Naive B cell (primary cell): Measurements from ENCODE around the gene QSER1. TPM values are rescaled to one million over a fixed set of nuclear protein-coding genes. Genes with fewer than 3 reads are reported as not detected.
"Not testable (repeated sequence)": the region's sequence is repeated elsewhere in the genome, so short reads cannot be mapped to it uniquely, and the experiment has no call there.

Source experiments
- ATAC-seq, 2 donors: fragments of 150-1000 bp; cut with Tn5 transposase; 2 replicates each; pipeline ENCODE4 v1.10.0; 2021; ENCODE audit warnings: low read depth in 2 of 2, mild to moderate bottlenecking in 2 of 2, moderate library complexity in 2 of 2
- DNase-seq: peaks from one replicate; pipeline ENCODE4 v3.0.0; 2022
- H3K27ac Mint-ChIP-seq, 6 donors: one replicate each; pipeline ENCODE4 v1.8.0; 2020 to 2022; ENCODE audit warnings: mild to moderate bottlenecking in 6 of 6, mixed read lengths in 6 of 6, moderate library complexity in 5 of 6, inconsistent platforms in 2 of 6
- H3K27me3 Mint-ChIP-seq, 3 donors: one replicate each; pipeline ENCODE4 v1.8.0; 2021 to 2022; ENCODE audit warnings: mixed read lengths in 3 of 3, mild to moderate bottlenecking in 1 of 3
- H3K36me3 Mint-ChIP-seq, 2 donors: one replicate each; pipeline ENCODE4 v1.8.0; 2020 to 2022; ENCODE audit warnings: mixed read lengths in 2 of 2, inconsistent platforms in 1 of 2, mild to moderate bottlenecking in 1 of 2
- H3K4me1 Mint-ChIP-seq, 3 donors: one replicate each; pipeline ENCODE4 v1.8.0; 2020 to 2022; ENCODE audit warnings: mixed read lengths in 3 of 3, inconsistent platforms in 1 of 3, mild to moderate bottlenecking in 1 of 3, moderate library complexity in 1 of 3
- H3K4me3 Mint-ChIP-seq, 8 donors: one replicate each; pipeline ENCODE4 v1.8.0; 2020 to 2022; ENCODE audit warnings: mild to moderate bottlenecking in 8 of 8, mixed read lengths in 8 of 8, moderate library complexity in 8 of 8, inconsistent platforms in 2 of 8
- H3K9me3 Mint-ChIP-seq, 7 donors: one replicate each; pipeline ENCODE4 v1.8.0; 2020 to 2022; ENCODE audit warnings: mixed read lengths in 7 of 7, mild to moderate bottlenecking in 5 of 7, inconsistent platforms in 2 of 7, moderate library complexity in 1 of 7
- polyA plus RNA-seq, 6 donors: library from polyadenylated mRNA; unstranded; fragments of 300-500 nt; fragmentation: Illumina TruSeq; gene quantifications; one replicate each; pipeline ENCODE4 v1.2.3, GENCODE V29; 2021; ENCODE audit warnings: low read depth in 6 of 6

Gene QSER1
- 1 to 10 TPM in 5 of 6 donors, not detected in 1; 1.0 to 2.0 (median 1.8) TPM for polyA plus RNA-seq

GRCh38 chr11:32892355-32893092, at the start of gene QSER1:
TSS of gene QSER1 (plus strand) at chr11:32892811. CDS start at chr11:32893126, 315 bp downstream.
- Mint-ChIP-seq H3K9me3 (no peaks in the 10 kb centered on the region), H3K27ac (peak within 1 kb of the TSS; percentile 82 to 97 (median 90)), H3K4me1 (peaks cover 19 to 25% (median 22%) of the 10 kb centered on the region in 3 donors), H3K27me3 (no peaks in the 10 kb centered on the region), H3K36me3 (no peaks in the 10 kb centered on the region), H3K4me3 (peak within 1 kb of the TSS; percentile 92 to 98 (median 95))
- ATAC-seq (peak; percentile 72 to 75), DNase-seq (peak; percentile 73)

DNA sequence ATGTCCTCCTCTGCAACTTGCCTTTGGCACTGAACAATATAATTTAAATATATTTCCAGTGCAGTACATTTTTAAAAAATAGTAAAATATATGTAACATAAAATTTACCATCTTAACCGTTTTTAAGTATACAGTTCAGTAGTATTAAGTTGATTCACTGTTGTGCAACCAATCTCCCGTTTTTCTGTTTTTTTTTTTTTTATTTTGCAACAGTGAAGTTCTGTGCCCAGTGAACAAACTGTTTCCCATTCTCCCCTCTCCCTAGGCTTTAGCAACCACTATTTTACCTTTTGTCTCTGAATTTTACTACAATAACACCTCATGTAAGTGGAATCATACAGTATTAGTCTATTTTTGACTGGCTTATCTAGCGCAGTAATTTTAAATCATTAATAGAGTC, 49.1 kb upstream of the QSER1 start:
- Mint-ChIP-seq H3K27me3 (no peaks in the 10 kb centered on the region), H3K4me1 (peaks cover 0 to 3% (median 0%) of the 10 kb centered on the region in 3 donors), H3K4me3 (no peak overlapping the region), H3K27ac (no peak overlapping the region), H3K9me3 (peaks cover 0 to 6% (median 2%) of the 10 kb centered on the region in 7 donors), H3K36me3 (no peaks in the 10 kb centered on the region)
- DNase-seq = no peak
- no peak for ATAC-seq

DNA sequence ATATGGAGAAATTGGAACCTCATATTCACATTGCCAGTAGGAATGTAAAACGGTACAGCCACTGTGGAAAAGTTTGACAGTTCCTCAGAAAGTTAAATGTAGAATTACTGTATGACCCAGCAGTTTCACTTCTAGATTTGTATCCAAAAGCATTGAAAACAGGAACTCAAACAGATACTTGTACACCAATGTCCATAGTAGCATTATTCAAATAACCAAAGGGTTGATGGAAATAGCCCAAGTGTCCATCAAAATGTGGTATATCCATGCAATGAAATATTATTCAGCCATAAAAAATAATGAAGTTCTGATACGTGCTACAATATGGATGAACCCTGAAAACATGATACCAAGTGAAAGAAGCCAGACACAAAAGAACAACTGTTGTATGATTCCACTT, 45.1 kb upstream of the QSER1 start:
- H3K27ac Mint-ChIP-seq = no peak overlapping the region
- no peak for DNase-seq
- no peaks in the 10 kb centered on the region for H3K36me3 Mint-ChIP-seq
- H3K4me3 Mint-ChIP-seq = no peak overlapping the region
- H3K9me3 Mint-ChIP-seq = peaks cover 0 to 6% (median 2%) of the 10 kb centered on the region in 7 donors
- ATAC-seq = no peak
- H3K4me1 Mint-ChIP-seq = peaks cover 0 to 9% (median 8%) of the 10 kb centered on the region in 3 donors
- H3K27me3 Mint-ChIP-seq = no peaks in the 10 kb centered on the region

GRCh38 chr11:32849761-32850160, 42.9 kb upstream of the QSER1 start:
- no peak for ATAC-seq
- Mint-ChIP-seq H3K4me1 (peaks cover 0 to 9% (median 8%) of the 10 kb centered on the region in 3 donors), H3K27ac (no peak overlapping the region), H3K27me3 (no peaks in the 10 kb centered on the region), H3K4me3 (no peak overlapping the region), H3K36me3 (no peaks in the 10 kb centered on the region), H3K9me3 (peaks cover 0 to 6% (median 2%) of the 10 kb centered on the region in 7 donors)
- DNase-seq = no peak

GRCh38 chr11:32851251-32851650, 41.4 kb upstream of the QSER1 start:
- Mint-ChIP-seq H3K4me3 (no peak overlapping the region), H3K27ac (peak overlapping the region in 1 of 6 donors; percentile 29), H3K9me3 (peaks cover 0 to 6% (median 2%) of the 10 kb centered on the region in 7 donors), H3K27me3 (no peaks in the 10 kb centered on the region), H3K36me3 (no peaks in the 10 kb centered on the region), H3K4me1 (peaks cover 0 to 9% (median 8%) of the 10 kb centered on the region in 3 donors)
- no peak for ATAC-seq
- no peak for DNase-seq

DNA sequence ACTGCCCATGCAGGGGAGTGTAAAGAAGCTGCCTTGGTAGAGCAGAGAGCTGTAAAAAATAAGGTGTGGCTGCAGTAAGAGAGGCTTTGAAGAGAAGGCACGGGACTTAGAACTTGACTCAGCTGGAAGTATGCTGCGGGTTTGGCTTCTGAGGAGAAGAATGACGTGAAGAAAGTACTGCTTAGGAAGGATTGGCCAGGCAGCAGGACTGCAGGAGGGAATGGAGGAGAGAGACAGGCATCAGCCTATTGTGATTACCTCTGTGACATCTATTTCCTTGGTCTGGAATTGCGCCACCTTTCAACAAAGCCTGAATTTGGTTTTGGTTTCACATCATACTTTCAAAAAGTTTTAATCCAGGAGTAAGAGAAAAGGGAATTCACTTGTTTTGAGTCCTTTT, 40.4 kb upstream of the QSER1 start:
- peak overlapping the region in 1 of 6 donors; percentile 13 for H3K27ac Mint-ChIP-seq
- no peaks in the 10 kb centered on the region for H3K36me3 Mint-ChIP-seq
- DNase-seq = no peak
- H3K4me3 Mint-ChIP-seq = no peak overlapping the region
- ATAC-seq = no peak
- peaks cover 0 to 6% (median 2%) of the 10 kb centered on the region in 7 donors for H3K9me3 Mint-ChIP-seq
- H3K4me1 Mint-ChIP-seq = peaks cover 0 to 9% (median 8%) of the 10 kb centered on the region in 3 donors
- no peaks in the 10 kb centered on the region for H3K27me3 Mint-ChIP-seq

DNA sequence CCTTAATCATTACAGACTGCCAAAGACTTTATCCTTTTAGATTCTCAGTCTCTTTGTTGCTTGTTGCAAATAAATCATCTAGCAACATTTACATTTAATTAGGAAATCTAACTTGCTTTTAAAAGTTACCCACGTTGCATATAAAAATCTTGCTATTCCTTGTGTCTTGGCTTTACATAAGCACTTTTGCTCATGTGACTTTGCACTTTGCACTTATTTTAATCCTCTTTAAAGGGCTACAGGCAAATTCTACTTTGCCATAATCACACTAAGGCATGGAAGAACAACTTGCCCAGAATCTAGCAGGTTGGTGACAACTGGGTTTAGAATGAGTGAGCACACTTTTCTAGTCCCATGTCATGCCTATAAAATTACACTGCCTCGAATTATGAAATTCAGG, 37.0 kb upstream of the QSER1 start:
- ATAC-seq = no peak

DNA sequence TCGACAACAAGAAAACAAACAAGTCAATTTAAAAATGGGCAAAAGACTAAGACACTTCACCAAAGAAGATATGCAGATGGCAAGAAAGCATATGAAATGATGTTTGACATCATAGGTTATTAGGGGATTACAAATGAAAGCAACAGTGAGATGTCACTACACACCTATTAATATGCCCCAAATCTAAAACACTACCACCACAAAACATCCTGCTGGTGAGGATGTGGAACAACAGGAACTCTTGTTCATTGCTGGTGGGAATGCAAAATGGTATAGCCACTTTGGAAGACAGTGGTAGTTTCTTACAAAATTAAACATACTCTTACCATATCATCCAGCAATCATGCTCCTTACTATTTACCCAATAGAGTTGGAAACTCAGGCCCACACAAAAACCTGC, 33.9 kb upstream of the QSER1 start:
- H3K4me3 Mint-ChIP-seq = no peak overlapping the region
- no peak for DNase-seq
- no peak for ATAC-seq
- H3K27me3 Mint-ChIP-seq = no peaks in the 10 kb centered on the region
- no peaks in the 10 kb centered on the region for H3K9me3 Mint-ChIP-seq
- no peaks in the 10 kb centered on the region for H3K36me3 Mint-ChIP-seq
- H3K4me1 Mint-ChIP-seq = no peaks in the 10 kb centered on the region
- H3K27ac Mint-ChIP-seq = no peak overlapping the region

More for the DNA sequence above, 37.0 kb upstream of the QSER1 start:
- no peaks in the 10 kb centered on the region for H3K9me3 Mint-ChIP-seq
- no peaks in the 10 kb centered on the region for H3K27me3 Mint-ChIP-seq
- H3K4me3 Mint-ChIP-seq = no peak overlapping the region
- no peaks in the 10 kb centered on the region for H3K36me3 Mint-ChIP-seq
- DNase-seq = no peak
- H3K4me1 Mint-ChIP-seq = no peaks in the 10 kb centered on the region
- H3K27ac Mint-ChIP-seq = no peak overlapping the region

DNA sequence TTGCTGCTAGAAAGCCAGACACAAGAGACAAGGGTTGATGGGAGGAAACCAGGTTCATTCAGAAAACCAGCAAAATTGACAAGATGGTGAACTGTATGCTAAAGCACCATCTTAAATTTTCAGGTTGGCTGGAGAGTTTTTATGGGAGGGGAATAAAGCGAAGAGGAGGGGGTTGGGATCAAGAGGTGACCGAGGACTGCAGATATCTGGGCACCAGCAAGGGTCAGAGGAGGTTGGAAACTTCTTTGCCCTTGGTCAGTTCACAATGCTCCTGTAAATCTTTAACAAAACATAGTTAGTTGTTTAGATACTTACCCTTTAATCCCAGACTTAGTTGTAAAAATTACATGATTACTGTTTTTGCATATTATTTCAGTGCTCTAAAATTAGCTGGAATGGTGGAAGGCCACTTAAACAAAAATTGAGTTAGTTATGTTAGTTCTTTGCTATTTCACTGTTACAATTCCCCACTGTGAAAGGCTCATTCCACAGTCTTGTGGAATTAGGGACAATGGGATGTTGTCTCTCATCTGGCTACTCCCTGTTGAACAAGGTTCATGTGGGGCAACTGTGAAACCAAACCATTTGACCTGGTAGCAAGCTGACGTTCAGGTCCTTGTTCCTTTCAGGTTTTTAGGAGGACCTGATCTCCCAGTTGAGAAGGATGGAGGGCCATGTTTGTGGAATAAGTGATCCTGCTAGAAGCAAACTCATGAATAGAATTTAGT, 30.6 kb upstream of the QSER1 start:
- H3K4me1 Mint-ChIP-seq = no peaks in the 10 kb centered on the region
- H3K4me3 Mint-ChIP-seq = no peak overlapping the region
- H3K9me3 Mint-ChIP-seq = peaks cover 0 to 2% (median 0%) of the 10 kb centered on the region in 7 donors
- no peak for ATAC-seq
- H3K36me3 Mint-ChIP-seq = no peaks in the 10 kb centered on the region
- no peak for DNase-seq
- peaks cover 0 to 9% (median 4%) of the 10 kb centered on the region in 3 donors for H3K27me3 Mint-ChIP-seq
- peak overlapping the region in 1 of 6 donors; percentile 53 for H3K27ac Mint-ChIP-seq

GRCh38 chr11:32864555-32864954, 28.1 kb upstream of the QSER1 start:
- Mint-ChIP-seq H3K36me3 (no peaks in the 10 kb centered on the region), H3K9me3 (peaks cover 0 to 17% (median 10%) of the 10 kb centered on the region in 7 donors), H3K4me1 (no peaks in the 10 kb centered on the region), H3K4me3 (no peak overlapping the region), H3K27ac (peak overlapping the region in 1 of 6 donors; percentile 15), H3K27me3 (peaks cover 0 to 9% (median 5%) of the 10 kb centered on the region in 3 donors)
- DNase-seq (no peak), ATAC-seq (no peak)

DNA sequence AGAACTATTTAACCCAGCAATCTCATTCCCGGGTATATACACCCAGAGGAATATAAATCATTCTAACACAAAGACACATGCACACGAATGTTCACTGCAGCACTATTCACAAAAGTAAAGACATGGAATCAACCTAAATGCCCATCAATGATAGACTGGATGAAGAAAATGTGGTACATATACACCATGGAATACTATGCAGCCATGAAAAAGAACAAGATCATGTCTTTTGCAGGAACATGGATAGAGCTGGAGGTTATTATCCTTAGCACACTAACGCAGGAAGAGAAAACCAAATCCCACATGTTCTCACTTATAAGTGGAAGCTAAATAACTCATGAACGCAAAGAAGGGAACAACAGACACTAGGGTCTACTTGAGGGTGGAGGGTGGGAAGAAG, 23.9 kb upstream of the QSER1 start:
- H3K36me3 Mint-ChIP-seq, H3K4me3 Mint-ChIP-seq, H3K4me1 Mint-ChIP-seq, ATAC-seq, DNase-seq, H3K27ac Mint-ChIP-seq: not testable (repeated sequence)
- H3K9me3 Mint-ChIP-seq = peaks cover 0 to 24% (median 14%) of the 10 kb centered on the region in 7 donors
- H3K27me3 Mint-ChIP-seq = peaks cover 2 to 16% (median 5%) of the 10 kb centered on the region in 3 donors

GRCh38 chr11:32870676-32871075, 21.9 kb upstream of the QSER1 start:
- Mint-ChIP-seq H3K36me3 (no peaks in the 10 kb centered on the region), H3K27me3 (peaks cover 5 to 26% (median 9%) of the 10 kb centered on the region in 3 donors), H3K4me3 (no peak overlapping the region), H3K4me1 (no peaks in the 10 kb centered on the region), H3K9me3 (peaks cover 0 to 26% (median 14%) of the 10 kb centered on the region in 7 donors), H3K27ac (no peak overlapping the region)
- ATAC-seq (peak; percentile 43 to 45), DNase-seq (no peak)

GRCh38 chr11:32874132-32874531, 18.5 kb upstream of the QSER1 start:
- Mint-ChIP-seq H3K4me1 (no peaks in the 10 kb centered on the region), H3K27ac (no peak overlapping the region), H3K4me3 (no peak overlapping the region), H3K27me3 (peaks cover 0 to 22% (median 16%) of the 10 kb centered on the region in 3 donors), H3K36me3 (no peaks in the 10 kb centered on the region), H3K9me3 (peaks cover 0 to 9% (median 3%) of the 10 kb centered on the region in 7 donors)
- ATAC-seq (no peak), DNase-seq (no peak)
